IPS DF 19.7 (cell line): Measurements from ENCODE around the gene RAP2B.
A peak's percentile ranks its signal among the peaks of the same experiment; 100 is the strongest.
"Not testable (repeated sequence)": the region's sequence is repeated elsewhere in the genome, so short reads cannot be mapped to it uniquely, and the experiment has no call there.

Source experiments
- DNase-seq: peaks from one replicate; pipeline ENCODE4 v3.0.0-alpha.2; 2013; ENCODE audit warnings: low read depth, low spot score

RAP2B gene

DNA sequence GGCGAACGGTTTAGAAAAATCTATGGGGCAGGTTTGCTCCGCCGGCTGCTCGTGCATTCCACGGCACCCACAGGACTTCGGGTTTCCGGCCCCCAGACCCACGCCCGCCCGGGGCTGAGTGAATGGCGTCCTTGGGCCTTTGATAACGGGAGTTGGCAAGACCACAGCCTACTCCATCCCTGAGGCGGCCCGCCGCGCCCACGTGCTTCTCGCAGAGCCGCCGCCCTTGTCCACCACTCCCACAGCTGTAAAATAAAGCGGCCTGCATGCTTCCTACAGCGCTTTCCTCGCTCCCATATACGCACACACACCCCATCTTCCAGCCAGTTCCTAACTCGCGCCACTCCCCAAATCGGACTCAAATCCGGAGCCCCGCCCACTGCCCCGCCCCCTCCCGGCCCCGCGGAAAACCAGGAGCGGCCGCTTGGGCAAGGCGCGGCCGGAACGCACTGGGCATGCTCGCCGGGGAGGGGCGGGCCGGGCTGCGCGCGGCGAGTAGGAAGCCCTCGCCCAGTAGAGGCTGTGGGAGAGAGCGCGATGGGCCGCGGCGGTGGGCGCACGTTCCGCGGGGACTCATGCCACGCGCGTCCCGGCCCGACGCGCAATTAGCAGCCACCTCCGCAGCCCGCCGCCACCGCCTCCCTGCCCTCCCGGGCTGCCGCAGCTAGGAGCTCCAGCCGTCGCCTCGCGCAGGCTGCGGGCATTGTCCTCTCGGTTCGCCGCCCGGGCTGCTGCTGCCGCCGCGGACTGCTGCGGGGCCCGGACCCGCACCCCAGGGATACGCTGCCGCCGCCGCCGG lies at the start of gene RAP2B:
Gene RAP2B (plus strand): TSS at position 513 of the 799 bp plus-strand sequence. CDS start 468 bp downstream, outside the sequence.
- peak; percentile 68 for DNase-seq

DNA sequence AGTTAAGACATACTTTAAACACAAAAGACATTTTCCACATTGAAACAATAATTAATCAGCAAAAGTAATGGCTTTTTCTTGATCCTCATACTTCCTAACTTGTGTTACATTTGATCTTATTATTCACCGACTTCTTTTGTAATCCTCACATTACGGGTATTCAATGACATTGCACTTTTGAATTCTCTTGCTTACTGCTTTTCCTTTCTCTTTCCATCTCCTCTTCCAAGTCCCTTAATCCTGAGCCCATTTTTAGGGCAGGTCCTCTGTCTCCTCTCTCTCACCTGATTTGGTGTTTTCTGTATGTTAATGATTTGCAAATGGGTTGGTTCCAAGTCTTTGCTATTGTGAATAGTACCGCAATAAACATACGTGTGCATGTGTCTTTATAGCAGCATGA lies 48.5 kb upstream of the RAP2B start:
- DNase-seq = no peak

DNA sequence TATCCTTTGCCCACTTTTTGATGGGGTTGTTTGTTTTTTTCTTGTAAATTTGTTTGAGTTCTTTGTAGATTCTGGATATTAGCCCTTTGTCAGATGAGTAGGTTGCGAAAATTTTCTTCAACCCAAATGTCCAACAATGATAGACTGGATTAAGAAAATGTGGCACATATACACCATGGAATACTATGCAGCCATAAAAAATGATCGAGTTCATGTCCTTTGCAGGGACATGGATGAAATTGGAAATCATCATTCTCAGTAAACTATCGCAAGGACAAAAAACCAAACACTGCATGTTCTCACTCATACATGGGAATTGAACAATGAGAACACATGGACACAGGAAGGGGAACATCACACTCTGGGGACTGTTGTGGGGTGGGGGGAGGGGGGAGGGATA lies 47.8 kb upstream of the RAP2B start:
- not testable (repeated sequence) for DNase-seq

DNA sequence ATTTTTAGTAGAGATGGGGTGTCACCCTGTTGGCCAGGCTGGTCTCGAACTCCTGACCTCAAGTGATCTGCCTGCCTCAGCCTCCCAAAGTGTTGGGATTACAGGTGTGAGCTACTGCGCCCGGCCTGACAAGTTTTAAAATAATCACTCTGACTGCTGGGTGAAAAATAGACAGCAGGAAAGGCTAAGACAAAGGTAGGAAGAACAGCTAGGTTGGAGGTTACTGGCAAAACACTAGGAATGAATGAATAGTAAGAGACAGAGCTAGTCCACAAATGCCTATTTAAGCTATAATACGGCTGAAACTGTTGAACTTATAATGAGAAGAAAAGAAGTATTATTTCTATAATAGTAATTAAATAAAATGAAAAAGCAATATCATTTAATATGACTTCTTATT lies 46.7 kb upstream of the RAP2B start:
- no peak for DNase-seq

DNA sequence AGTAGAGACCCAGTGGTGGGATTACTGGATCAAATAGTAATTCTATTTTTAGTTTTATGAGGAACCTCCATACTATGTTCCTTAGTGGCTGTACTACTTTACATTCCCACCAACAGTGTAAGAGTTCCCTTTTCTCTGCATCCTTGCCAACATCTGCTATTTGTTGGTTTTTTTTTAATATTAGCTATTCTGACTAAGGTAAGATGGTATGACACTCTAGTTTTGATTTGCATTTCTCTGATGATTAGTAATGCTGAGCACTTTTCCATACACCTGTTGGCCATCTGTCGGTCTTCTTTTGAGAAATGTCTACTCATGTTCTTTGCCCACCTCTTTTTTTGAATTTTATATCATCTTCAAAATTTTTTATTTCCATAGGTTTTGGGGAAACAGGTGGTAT lies 34.2 kb upstream of the RAP2B start:
- no peak for DNase-seq

DNA sequence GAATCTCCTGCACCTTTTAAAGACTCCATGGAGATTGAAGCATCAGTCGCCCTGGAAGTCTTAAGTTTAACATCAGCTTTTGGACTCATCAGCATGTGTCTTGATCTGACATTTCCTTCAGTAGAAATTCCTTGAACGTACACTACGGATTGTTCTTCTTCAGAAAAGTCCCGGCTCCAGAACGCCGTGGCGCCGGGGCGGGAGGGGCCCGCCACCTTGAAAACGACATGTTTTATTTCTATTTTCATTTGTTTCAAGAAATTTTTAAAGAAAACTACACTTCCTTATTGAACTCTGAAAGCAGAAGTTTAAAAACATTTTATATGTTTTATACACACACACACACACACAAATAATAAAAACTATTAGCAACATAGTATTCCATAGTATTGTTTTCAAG lies 32.6 kb upstream of the RAP2B start:
- DNase-seq = no peak

DNA sequence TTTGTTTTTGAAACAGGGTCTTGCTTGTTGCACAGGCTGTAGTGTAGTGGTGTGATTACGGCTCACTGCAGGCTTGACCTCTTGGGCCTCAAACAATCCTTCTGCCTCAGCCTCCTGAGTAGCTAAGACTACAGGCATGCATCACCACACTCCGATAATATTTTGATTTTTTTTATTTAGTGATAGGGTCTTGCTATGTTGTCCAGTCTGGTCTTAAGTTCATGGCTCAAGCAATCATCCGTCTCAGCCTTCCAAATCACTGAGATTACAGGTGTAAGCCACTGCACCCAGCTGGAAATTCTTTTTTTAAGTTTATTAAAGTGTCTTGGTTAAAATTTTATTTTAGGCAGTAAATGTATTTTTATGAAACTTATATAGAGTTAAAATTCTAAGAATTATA lies 32.2 kb upstream of the RAP2B start:
- no peak for DNase-seq

DNA sequence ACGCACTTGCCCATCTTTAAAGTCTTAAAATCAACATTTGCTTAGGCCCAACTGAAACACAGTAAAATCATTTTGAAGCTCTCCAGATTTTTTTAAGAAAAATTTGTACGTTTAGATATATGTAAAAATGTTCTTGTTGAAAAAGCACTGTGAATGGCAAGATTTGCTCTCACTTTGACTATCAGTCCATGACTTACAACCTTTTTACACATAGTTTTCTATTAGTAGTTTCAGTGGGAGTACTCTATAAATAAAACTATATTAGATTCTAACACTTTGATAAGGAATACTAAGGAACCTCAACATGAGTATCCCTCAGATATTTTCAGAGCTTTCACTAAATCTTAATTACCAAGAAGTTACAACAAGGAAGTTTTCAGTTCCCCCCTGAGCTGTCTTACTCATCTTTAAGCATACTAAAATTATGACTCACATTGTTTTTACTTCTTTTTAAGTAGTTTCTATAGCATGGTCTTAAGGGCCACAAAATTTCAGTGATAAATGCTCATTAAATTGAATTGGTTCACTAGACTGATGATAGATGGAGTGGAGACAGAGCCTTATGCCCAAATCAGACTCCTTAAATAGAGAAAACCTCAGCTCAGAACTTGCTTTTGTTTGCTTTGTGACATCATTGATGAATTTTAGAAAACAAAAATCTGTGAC lies 31.6 kb upstream of the RAP2B start:
- DNase-seq = no peak

DNA sequence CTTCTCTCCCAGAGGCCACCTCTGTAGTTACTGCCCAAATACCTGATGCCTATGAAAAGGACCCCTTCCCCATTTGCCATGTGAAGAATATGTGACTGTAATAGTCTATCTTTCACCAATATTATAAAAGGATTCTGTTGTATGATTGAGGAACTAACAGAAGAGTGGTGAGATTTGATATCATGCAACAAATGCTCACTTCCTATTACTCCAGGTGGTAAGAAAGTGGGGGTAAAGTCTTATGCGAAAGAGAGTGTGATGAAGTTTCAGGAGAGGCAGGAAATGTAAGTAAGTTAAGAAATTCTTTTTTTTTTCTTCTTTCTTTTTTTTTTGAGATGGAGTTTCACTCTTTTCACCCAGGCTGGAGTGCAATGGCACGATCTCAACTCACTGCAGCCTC lies 24.4 kb upstream of the RAP2B start:
- no peak for DNase-seq

DNA sequence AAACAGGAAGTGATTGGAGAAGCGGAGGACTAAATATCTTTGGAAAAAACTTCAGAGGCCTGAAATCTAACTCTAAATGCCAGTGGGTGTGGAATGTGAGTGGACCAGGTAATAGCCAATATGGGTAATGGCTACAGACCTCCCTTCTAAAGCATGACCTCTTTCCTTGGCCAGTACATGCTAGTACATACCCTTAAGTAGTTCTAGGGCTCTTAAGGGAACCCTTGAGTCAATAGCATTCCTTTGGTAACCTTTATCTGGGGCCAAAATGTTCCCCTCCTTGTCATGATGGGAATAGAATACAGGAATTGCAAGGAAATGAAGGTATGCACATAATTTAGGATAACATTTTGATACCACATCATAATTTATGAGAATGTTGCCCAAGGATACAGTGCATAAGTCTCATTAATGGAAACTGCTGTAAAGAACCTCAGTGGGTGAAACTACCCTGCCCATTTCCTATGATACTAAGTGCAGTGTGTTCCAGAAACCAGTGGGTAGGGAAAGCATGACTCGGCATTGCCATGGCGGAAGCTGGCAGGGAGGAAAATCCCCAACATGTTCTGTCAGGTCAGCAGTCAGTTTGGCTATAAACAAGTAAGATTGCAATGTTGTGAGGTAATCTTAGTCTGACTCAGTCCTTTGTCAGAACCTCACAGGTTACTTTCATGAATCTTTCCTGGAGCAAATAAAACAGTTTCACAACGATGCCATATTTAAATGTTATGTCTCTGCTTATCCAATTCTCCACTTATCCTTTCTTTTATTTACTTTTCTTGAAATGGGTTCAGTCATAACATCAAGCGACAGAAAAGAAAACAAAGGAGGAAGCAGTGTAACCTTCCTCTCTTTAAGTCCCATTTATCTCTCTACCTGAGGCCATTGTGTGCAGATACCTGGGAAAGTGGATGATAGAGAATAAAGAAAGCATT lies 23.5 kb upstream of the RAP2B start:
- no peak for DNase-seq

DNA sequence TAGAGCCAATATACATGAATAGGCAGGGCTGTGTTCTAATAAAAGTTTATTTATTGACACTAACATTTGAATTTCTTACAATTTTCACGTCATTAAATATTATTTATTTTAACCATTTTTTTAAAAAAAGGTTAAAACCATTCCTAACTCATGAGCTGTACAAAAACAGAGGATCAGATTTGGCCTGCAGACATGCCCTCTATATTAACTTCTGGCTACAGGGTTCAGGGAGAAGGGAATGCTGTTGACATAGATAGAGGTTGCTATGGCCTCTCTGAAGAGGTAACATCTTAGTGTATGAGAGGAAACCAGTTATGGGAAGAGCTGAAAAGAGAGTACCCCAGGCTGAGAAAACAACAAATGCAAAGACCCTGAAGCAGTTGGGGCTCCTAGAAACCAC lies 19.1 kb upstream of the RAP2B start:
- no peak for DNase-seq

DNA sequence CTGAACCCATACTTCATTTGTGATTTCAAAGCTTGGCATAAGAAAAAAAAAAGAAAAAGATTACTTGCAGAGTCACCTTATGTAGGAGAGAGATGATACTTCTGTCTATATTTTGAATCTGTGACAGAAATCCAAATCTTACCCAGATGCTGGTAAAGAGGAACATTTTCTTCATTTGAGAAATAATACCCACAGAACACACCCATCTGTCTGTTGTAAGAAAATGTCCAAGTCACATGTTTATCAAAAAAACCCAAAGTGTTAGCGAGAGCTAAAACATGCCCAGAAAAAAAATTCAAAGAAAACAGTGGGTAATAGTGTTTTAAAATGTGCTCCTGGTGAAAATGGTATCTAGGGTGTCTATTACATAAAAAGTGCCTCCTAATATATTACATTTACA lies 18.0 kb upstream of the RAP2B start:
- DNase-seq = no peak

DNA sequence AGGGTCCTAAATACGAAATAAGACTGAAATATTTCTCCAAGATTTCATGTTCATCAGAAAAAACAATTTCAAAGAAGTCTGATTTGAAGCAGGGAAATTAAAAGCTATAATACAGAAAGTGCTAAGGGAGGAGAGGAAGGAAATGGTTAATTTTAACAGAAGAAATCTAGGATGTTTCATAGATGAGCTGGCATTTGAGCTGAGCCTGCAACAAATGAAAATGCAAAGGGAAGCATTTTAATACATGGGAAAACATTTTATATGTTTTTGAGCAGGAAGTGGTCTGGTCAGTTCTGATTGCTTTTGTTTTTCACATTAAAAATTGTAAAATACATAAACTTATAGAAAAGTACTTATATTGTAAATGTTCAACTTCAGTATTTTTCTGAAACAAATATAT lies 17.2 kb upstream of the RAP2B start:
- DNase-seq = no peak

DNA sequence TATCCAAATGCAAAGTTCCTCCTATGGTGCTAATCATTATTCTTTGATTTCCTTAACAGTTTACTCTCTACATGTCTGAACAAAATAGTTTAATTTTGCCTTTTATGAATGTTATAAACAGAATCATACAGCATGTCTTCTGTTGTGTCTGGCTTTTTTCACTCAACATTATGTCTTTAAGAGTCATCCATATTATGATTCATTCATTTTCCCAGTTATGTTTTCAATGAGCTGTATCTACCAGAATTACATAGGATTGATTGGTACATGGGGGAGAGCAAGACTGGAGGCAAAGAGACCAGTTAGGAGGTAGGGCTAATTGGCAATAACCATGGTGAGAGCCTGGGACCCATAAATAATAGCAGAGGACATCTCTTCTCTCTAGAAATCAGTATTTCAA lies 16.6 kb upstream of the RAP2B start:
- no peak for DNase-seq

DNA sequence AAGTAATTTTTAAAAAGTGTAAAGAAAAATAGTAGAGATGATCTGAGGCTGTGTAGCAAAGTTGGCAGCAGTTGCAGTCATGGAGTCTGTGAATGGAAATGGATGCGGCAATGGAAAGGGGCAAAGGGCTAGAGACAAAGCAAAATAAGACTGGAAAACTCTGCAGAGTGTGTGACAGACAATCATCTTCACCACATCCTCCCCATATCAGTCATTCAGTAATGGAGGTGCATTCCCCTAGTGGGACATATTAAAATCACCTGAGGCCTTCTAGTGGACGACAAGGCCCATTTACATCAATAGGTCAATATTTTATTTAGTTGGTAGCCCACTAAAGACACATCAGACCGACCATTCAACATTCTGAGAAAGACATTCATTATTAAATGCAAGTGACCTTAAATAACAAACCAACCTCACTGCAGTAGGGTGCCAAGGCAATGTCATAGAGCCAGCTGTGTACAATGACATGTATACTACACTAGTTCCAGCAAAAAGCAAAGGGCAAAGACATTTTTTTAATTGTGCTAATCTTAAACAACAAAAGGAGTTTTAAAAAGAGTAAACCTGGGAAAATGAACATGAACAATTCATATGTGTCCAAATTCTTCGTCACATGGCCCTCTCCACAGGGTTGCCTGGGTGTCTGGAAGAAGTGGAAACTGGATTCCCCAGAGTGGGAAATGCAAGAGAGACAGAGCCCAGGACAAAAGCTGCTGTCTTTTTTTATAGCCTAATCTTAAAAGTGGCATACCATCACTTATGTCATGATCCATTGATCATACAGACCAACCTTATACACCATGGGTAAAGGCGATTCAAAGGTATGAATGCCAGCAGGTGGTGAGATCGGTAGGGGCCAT lies 15.6 kb upstream of the RAP2B start:
- no peak for DNase-seq

DNA sequence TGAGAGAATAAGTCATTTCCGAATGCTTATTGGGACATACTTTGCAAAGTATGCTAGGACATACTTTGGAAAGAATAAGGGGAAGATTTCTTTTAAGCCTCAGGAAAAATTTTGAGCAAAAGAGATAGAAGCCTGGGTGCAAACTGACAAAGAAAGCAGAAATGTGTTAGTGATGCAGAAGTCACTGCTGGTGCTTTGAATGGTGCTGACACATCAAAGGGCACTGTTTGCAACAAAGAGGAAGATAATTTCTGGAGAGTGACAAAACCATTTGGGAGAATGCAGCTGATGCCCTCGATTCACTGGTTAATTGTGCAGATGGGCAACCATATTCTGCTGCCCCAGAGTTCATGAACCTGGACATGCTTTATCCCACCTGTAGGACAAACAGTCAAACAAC lies 11.0 kb upstream of the RAP2B start:
- DNase-seq = no peak

DNA sequence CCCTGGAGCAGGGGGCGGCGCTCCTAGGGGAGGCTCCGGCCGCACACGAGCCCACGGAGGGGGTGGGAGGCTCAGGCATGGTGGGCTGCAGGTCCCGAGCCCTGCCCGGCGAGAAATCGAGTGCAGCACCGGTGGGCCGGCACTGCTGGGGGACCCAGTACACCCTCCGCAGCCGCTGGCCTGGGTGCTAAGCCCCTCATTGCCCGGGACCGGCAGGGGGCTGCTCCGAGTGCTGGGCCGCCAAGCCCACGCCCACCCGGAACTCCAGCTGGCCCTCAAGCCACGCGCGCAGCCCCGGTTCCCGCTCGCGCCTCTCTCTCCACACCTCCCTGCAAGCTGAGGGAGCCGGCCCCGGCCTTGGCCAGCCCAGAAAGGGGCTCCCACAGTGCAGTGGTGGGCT lies 6.2 kb upstream of the RAP2B start:
- DNase-seq = not testable (repeated sequence)

DNA sequence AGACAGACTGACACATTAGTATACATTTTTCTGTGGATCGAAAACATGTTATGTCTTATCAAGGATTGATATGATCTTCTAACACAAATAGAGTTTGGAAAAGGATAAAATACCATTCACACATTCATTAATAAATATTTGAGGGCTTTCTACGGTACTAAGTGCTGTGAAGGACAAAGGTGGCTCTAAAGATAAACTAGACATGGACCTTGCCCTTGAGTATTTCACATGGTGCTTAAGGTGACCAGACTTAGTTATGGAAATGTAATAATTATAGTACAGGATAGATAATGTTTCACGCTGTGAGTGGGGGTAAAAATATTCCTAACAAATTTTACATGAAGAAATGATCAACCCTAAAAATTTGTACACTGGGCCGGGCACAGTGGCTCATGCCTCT lies 3.8 kb upstream of the RAP2B start:
- DNase-seq = no peak

DNA sequence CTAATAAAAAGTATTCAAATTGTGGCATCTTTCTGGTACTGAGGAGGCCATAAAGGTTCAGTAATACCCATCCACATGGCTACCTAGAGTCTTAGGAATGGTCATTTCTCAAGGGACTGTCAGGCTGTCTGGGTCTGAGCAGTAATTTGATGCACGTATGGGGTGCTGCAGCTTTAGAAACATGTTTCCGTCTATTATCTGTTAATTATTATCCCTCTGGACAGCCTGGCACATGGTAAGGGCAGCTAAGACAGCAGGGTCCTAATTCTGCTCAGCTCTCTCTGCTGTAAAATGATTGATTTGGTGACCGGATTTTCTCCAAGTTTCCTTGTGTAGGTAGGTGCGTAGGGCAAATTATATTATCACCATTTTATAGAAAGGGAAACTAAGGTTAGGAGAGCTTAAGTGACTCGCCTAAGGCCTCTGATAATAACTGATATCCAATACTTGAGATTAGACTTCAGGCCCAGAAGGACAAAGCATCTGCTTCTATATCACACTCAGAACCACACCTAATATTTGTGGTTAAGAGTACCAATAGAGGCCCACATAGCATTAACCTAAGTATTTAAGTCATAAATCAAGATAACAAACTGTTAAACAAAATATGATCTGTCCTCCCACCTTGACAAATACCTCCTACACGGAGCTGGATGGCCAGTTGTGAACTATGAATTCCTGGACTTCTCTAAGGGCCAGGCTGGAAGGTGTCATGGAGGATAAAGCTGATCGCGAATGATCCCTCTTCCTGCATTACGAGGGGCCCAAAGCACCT lies 2.9 kb upstream of the RAP2B start:
- no peak for DNase-seq

DNA sequence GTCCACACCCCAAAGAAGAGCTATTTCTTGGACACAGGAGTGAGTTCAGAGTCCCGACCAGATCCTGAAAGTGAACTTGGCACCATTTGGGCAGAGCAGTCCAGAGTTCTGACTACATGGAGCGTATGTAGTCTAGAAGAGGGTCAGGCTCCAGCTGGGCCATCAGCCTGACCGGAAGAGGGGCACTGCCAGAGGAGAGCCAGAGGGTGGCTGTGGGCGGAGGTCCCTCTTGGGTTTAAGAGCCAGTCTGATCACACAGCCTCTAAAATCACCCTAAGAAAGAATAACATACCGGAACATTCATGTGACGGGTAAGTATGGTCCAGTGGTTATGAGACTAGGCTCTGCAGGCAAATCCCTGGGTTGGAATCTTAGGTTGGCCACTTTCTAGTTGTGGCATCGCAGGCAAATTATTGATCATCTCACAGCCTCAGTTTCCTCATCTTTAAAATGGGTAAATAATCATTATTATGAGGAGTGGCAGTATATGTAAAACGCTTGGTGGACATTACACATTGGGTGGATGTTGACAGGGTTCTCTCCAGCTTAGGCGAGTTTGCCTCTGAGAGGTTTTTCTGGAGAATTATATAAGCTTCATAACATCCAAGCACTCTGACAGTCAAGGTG lies 2.1 kb upstream of the RAP2B start:
- no peak for DNase-seq
